ENCODE measurements around the gene CHID1.

Gene CHID1

DNA sequence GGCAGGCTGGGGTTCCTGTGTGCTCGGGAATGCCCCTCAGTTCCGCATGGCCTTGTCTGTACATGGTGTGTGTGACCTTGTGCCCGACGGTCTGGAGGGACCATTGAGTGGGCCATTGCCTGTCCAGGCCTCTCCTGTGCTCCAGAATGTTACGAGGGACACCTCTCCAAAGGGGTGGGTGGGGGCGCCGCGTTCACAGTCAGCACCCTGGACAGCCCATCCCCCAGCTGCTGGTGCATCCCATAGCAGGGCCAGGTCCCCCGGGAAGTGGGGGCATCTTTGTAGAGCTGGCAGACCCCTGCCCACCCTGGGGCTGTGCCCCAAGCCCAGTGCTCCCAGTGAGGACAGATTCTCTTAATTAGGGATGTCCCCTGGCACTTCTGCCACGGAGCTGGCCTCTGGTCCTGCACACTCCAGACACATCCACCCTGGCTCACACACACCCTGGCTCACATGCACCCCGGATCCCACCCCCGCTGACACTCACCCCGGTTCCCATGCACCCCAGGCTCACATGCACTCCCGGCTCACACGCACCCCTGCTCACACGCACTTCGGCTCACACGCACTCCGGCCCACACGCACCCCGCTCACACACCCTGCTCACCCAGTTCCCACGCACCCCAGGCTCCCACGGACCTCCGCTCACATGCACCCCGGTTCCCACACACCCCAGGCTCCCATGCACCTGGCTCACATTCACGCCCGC lies 52.4 kb downstream of the CHID1 start:
- DNase-seq (ENCODE audit: low spot score) (no peak), ATAC-seq (ENCODE audit: low read depth) (no peak)
- no peak overlapping the region for H3K27ac ChIP-seq (ENCODE audit: poor library complexity, severe bottlenecking)
- H3K27me3 ChIP-seq (ENCODE audit: insufficient read depth, poor library complexity, severe bottlenecking): no peaks in the 10 kb centered on the region
- no peaks in the 10 kb centered on the region for H3K4me1 ChIP-seq (ENCODE audit: insufficient read depth, poor library complexity, severe bottlenecking)
- no peak overlapping the region for H3K4me3 ChIP-seq (ENCODE audit: severe bottlenecking)
- peaks cover 13% of the 10 kb centered on the region for H3K36me3 ChIP-seq (ENCODE audit: low read depth)
- no peaks in the 10 kb centered on the region for H3K9me3 ChIP-seq (ENCODE audit: severe bottlenecking)
- no peak for TF ChIP-seq CTCF (IDR thresholded peaks at IDR 0.05; ENCODE audit: poor library complexity, severe bottlenecking)

- TF ChIP-seq CTCF (IDR thresholded peaks at IDR 0.05; ENCODE audit: poor library complexity, severe bottlenecking): no peak
- H3K27me3 ChIP-seq (ENCODE audit: insufficient read depth, poor library complexity, severe bottlenecking): no peaks in the 10 kb centered on the region
- H3K4me1 ChIP-seq (ENCODE audit: insufficient read depth, poor library complexity, severe bottlenecking): no peaks in the 10 kb centered on the region
- no peak overlapping the region for H3K4me3 ChIP-seq (ENCODE audit: severe bottlenecking)
- DNase-seq (ENCODE audit: low spot score): no peak
- ATAC-seq (ENCODE audit: low read depth): no peak
- H3K27ac ChIP-seq (ENCODE audit: poor library complexity, severe bottlenecking): no peak overlapping the region
- no peaks in the 10 kb centered on the region for H3K9me3 ChIP-seq (ENCODE audit: severe bottlenecking)
- no peaks in the 10 kb centered on the region; the same call in none of the 2 replicates for H3K36me3 ChIP-seq (ENCODE audit: low read depth)
Observed at GRCh38 chr11:856397-856796, 54.2 kb downstream of the CHID1 start.

GRCh38 chr11:855796-856195 lies 54.8 kb downstream of the CHID1 start:
- Histone ChIP-seq H3K9me3 (ENCODE audit: severe bottlenecking) (no peaks in the 10 kb centered on the region), H3K27ac (ENCODE audit: poor library complexity, severe bottlenecking) (no peak overlapping the region), H3K36me3 (ENCODE audit: low read depth) (no peaks in the 10 kb centered on the region; the same call in 1 of the 2 replicates), H3K27me3 (ENCODE audit: insufficient read depth, poor library complexity, severe bottlenecking) (no peaks in the 10 kb centered on the region), H3K4me1 (ENCODE audit: insufficient read depth, poor library complexity, severe bottlenecking) (no peaks in the 10 kb centered on the region), H3K4me3 (ENCODE audit: severe bottlenecking) (no peak overlapping the region)
- TF ChIP-seq CTCF (IDR thresholded peaks at IDR 0.05; ENCODE audit: poor library complexity, severe bottlenecking): no peak
- ATAC-seq (ENCODE audit: low read depth) (no peak), DNase-seq (ENCODE audit: low spot score) (no peak)

- no peak for ATAC-seq (ENCODE audit: low read depth)
- no peak for DNase-seq (ENCODE audit: low spot score)
- no peaks in the 10 kb centered on the region; the same call in 1 of the 2 replicates for H3K36me3 ChIP-seq (ENCODE audit: low read depth)
- H3K27me3 ChIP-seq (ENCODE audit: insufficient read depth, poor library complexity, severe bottlenecking): no peaks in the 10 kb centered on the region
- no peak overlapping the region for H3K4me3 ChIP-seq (ENCODE audit: severe bottlenecking)
- no peaks in the 10 kb centered on the region for H3K4me1 ChIP-seq (ENCODE audit: insufficient read depth, poor library complexity, severe bottlenecking)
- H3K9me3 ChIP-seq (ENCODE audit: severe bottlenecking): no peaks in the 10 kb centered on the region
- no peak overlapping the region for H3K27ac ChIP-seq (ENCODE audit: poor library complexity, severe bottlenecking)
- no peak for TF ChIP-seq CTCF (IDR thresholded peaks at IDR 0.05; ENCODE audit: poor library complexity, severe bottlenecking)
Observed at GRCh38 chr11:855330-855674, 55.3 kb downstream of the CHID1 start.

- no peak overlapping the region for H3K27ac ChIP-seq (ENCODE audit: poor library complexity, severe bottlenecking)
- no peaks in the 10 kb centered on the region for H3K9me3 ChIP-seq (ENCODE audit: severe bottlenecking)
- no peaks in the 10 kb centered on the region for H3K4me1 ChIP-seq (ENCODE audit: insufficient read depth, poor library complexity, severe bottlenecking)
- DNase-seq (ENCODE audit: low spot score) (no peak), ATAC-seq (ENCODE audit: low read depth) (no peak)
- H3K36me3 ChIP-seq (ENCODE audit: low read depth): no peaks in the 10 kb centered on the region; the same call in 1 of the 2 replicates
- H3K27me3 ChIP-seq (ENCODE audit: insufficient read depth, poor library complexity, severe bottlenecking): no peaks in the 10 kb centered on the region
- no peak for TF ChIP-seq CTCF (IDR thresholded peaks at IDR 0.05; ENCODE audit: poor library complexity, severe bottlenecking)
- no peak overlapping the region for H3K4me3 ChIP-seq (ENCODE audit: severe bottlenecking)
Observed at GRCh38 chr11:854601-855329, 55.8 kb downstream of the CHID1 start.
